Panc1 (cell line): ENCODE data around the gene HSPA12A. TPM values are rescaled to one million over a fixed set of nuclear protein-coding genes. Genes with fewer than 3 reads are reported as not detected.
"Not testable (repeated sequence)": the region's sequence is repeated elsewhere in the genome, so short reads cannot be mapped to it uniquely, and the experiment has no call there.

Experiments used
- ATAC-seq: fragments of 200-7000 bp; cut with Tn5 transposase; 2 replicates; pipeline ENCODE4 v1.9.1; 2020; ENCODE audit warnings: mild to moderate bottlenecking, moderate library complexity
- BruUV-seq: library from RNA; stranded (reverse); fragments of 400-500 nt; replicated peaks from 2 replicates; lab custom pipeline; 2021; lab: Mats Ljungman, UMichigan
- CTCF ChIA-PET: fragments of 300-600 bp; sonication (Branson Sonifier 250); formaldehyde crosslinking; loops from one replicate; lab custom pipeline; 2022; ENCODE audit warnings: antibody characterized with exemption; lab: Charles Lee
- POLR2A ChIA-PET: fragments of 300-600 bp; sonication (Branson Sonifier 250); formaldehyde crosslinking; loops from one replicate; lab custom pipeline; 2022; ENCODE audit warnings: antibody characterized with exemption; lab: Charles Lee
- DNase-seq: peaks from one replicate; pipeline ENCODE4 v3.0.0-alpha.2; 2010; ENCODE audit warnings: low read depth, low spot score
- H3K27ac ChIP-seq: 2 replicates; pipeline ENCODE4 v1.5.1; 2011; ENCODE audit warnings: mild to moderate bottlenecking, low read length, inconsistent platforms
- H3K27me3 ChIP-seq: fragments of 200-500 bp; sonication (Bioruptor generic); 2 replicates; pipeline ENCODE4 v1.6.0; 2014; ENCODE audit warnings: low read length, inconsistent platforms; ENCODE audit not compliant: control insufficient read depth, insufficient read depth
- H3K36me3 ChIP-seq: fragments of 200-500 bp; sonication (Bioruptor generic); 2 replicates; pipeline ENCODE4 v1.5.1; 2014; ENCODE audit warnings: inconsistent platforms, mild to moderate bottlenecking, low read length, moderate library complexity; ENCODE audit not compliant: control insufficient read depth, insufficient read depth
- H3K4me1 ChIP-seq: 2 replicates; pipeline ENCODE4 v1.5.1; 2011; ENCODE audit warnings: inconsistent platforms, mild to moderate bottlenecking, low read length, moderate library complexity; ENCODE audit not compliant: control insufficient read depth, insufficient read depth
- H3K4me3 ChIP-seq, 2 experiments: 2 replicates each; pipeline ENCODE4 v1.5.1; 2011 to 2012; ENCODE audit warnings: low read depth in 2 of 2, low read length in 2 of 2, mild to moderate bottlenecking in 2 of 2, inconsistent platforms in 1 of 2, moderate library complexity in 1 of 2
- H3K9me3 ChIP-seq: fragments of 200-500 bp; sonication (Bioruptor generic); 2 replicates; pipeline ENCODE4 v1.5.1; 2014; ENCODE audit warnings: low read depth, mild to moderate bottlenecking, inconsistent platforms, low read length, moderate library complexity; ENCODE audit not compliant: control insufficient read depth, insufficient read depth
- CTCF ChIP-seq: fragments of 450-650 bp; IDR thresholded peaks from 2 replicates; pipeline ENCODE4 v1.5.1; 2017; ENCODE audit warnings: mild to moderate bottlenecking
- POLR2AphosphoS5 ChIP-seq: IDR thresholded peaks from 2 replicates; pipeline ENCODE4 v1.6.1; 2012; ENCODE audit warnings: mild to moderate bottlenecking, low read depth, low read length, moderate library complexity
- SIN3A ChIP-seq: IDR thresholded peaks from 2 replicates; pipeline ENCODE4 v1.6.1; 2012; ENCODE audit warnings: low read depth, mild to moderate bottlenecking, low read length, moderate library complexity, borderline replicate concordance; ENCODE audit not compliant: insufficient read depth
- TCF7L2 ChIP-seq: IDR thresholded peaks from 2 replicates; pipeline ENCODE4 v1.6.1; 2011; ENCODE audit warnings: mild to moderate bottlenecking, low read depth, low read length, inconsistent platforms
- in situ Hi-C: cut with HindIII; loops from 2 replicates; pipeline ENCODE4 v1.10.0; 2016; ENCODE audit warnings: low sequenced_read_pairs, low pct_unique_long_range_greater_than_20kb
- intact Hi-C: fragments of 100-400 bp; cut with micrococcal nuclease; formaldehyde crosslinking; loops from one replicate; pipeline ENCODE4 v1.10.0; 2022; ENCODE audit not compliant: unreplicated experiment
- total RNA-seq: library from RNA; stranded (reverse); gene quantifications from one replicate; pipeline ENCODE4 v1.2.1, GENCODE V29; 2021; ENCODE audit not compliant: unreplicated experiment
- TF ChIP-seq, protein P1 (sequence below), 2 experiments: IDR thresholded peaks; 2 replicates each; pipeline ENCODE4 v1.6.1; 2011 to 2012; ENCODE audit warnings: low read depth in 2 of 2, control low read depth in 1 of 2, low read length in 1 of 2, mild to moderate bottlenecking in 1 of 2, moderate library complexity in 1 of 2; ENCODE audit not compliant: insufficient read depth in 1 of 2

HSPA12A gene
- total RNA-seq, 1 experiment from 2014 or later: 7.7 TPM

GRCh38 chr10:116712519-116712918 lies 29.8 kb downstream of the HSPA12A start:
- intact Hi-C loops: no loop called here
- H3K36me3 ChIP-seq: no peaks in the 10 kb centered on the region
- POLR2A ChIA-PET: no interaction called here

DNA sequence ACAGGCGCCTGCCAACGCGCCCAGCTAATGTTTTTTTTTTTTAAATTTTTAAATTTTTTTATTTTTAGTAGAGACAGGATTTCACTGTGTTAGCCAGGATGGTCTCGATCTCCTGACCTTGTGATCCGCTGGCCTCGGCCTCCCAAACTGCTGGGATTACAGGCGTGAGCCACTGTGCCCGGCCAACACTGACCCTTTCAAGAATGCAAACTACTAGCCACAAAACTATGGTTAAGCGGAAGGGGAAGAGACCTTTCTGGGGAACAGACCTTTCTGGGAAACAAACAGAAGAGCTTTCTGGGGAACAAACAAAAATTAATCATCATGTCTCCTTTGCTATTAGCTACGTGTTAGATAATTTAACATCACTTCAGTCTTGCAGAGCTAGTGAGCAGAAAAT lies 30.6 kb downstream of the HSPA12A start:
- intact Hi-C loops, H3K9me3 ChIP-seq, H3K4me3 ChIP-seq, H3K27ac ChIP-seq, DNase-seq, H3K27me3 ChIP-seq, BruUV-seq, H3K4me1 ChIP-seq, in situ Hi-C loops, ATAC-seq, H3K36me3 ChIP-seq, CTCF ChIA-PET: not testable (repeated sequence)
- POLR2A ChIA-PET: interaction anchor here (0.6 kb wide), 1 partner anchor 471 kb away, joined by 4 read pairs; no protein-coding TSS in a partner anchor

More at GRCh38 chr10:116712519-116712918, 29.8 kb downstream of the HSPA12A start:
- ATAC-seq (no peak), DNase-seq (no peak)
- TF ChIP-seq TCF7L2 (no peak), POLR2AphosphoS5 (no peak), CTCF (no peak), SIN3A (no peak)
- TF ChIP-seq, protein P1, sequence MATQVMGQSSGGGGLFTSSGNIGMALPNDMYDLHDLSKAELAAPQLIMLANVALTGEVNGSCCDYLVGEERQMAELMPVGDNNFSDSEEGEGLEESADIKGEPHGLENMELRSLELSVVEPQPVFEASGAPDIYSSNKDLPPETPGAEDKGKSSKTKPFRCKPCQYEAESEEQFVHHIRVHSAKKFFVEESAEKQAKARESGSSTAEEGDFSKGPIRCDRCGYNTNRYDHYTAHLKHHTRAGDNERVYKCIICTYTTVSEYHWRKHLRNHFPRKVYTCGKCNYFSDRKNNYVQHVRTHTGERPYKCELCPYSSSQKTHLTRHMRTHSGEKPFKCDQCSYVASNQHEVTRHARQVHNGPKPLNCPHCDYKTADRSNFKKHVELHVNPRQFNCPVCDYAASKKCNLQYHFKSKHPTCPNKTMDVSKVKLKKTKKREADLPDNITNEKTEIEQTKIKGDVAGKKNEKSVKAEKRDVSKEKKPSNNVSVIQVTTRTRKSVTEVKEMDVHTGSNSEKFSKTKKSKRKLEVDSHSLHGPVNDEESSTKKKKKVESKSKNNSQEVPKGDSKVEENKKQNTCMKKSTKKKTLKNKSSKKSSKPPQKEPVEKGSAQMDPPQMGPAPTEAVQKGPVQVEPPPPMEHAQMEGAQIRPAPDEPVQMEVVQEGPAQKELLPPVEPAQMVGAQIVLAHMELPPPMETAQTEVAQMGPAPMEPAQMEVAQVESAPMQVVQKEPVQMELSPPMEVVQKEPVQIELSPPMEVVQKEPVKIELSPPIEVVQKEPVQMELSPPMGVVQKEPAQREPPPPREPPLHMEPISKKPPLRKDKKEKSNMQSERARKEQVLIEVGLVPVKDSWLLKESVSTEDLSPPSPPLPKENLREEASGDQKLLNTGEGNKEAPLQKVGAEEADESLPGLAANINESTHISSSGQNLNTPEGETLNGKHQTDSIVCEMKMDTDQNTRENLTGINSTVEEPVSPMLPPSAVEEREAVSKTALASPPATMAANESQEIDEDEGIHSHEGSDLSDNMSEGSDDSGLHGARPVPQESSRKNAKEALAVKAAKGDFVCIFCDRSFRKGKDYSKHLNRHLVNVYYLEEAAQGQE (IDR thresholded peaks at IDR 0.05; ENCODE audit: insufficient read depth in 1 of 2, low read depth in 2 of 2, low read length in 1 of 2): no peak
- CTCF ChIA-PET: no interaction called here
- no peak overlapping the region for H3K27ac ChIP-seq
- no peaks in the 10 kb centered on the region for H3K27me3 ChIP-seq
- no peaks in the 10 kb centered on the region for H3K9me3 ChIP-seq
- H3K4me3 ChIP-seq: no peak overlapping the region
- H3K4me1 ChIP-seq: no peaks in the 10 kb centered on the region
- no TSS peak for BruUV-seq
- in situ Hi-C loops: no loop called here

- ChIA-PET CTCF (no interaction called here), POLR2A (no interaction called here)
- H3K4me1 ChIP-seq: no peaks in the 10 kb centered on the region
- H3K36me3 ChIP-seq: no peaks in the 10 kb centered on the region
- H3K27me3 ChIP-seq: no peaks in the 10 kb centered on the region
- DNase-seq (no peak), ATAC-seq (no peak)
- no peak overlapping the region for H3K27ac ChIP-seq
- TF ChIP-seq, protein P1 (IDR thresholded peaks at IDR 0.05; ENCODE audit: insufficient read depth in 1 of 2, low read depth in 2 of 2, low read length in 1 of 2): no peak
- TF ChIP-seq TCF7L2 (no peak), CTCF (no peak), POLR2AphosphoS5 (no peak), SIN3A (no peak)
- intact Hi-C loops (no loop called here), in situ Hi-C loops (no loop called here)
- no TSS peak for BruUV-seq
- H3K9me3 ChIP-seq: no peaks in the 10 kb centered on the region
- no peak overlapping the region for H3K4me3 ChIP-seq
Observed at GRCh38 chr10:116710076-116710475, 32.3 kb downstream of the HSPA12A start.
